ENCODE results near the gene ARHGEF38.
"Not testable (repeated sequence)": the region's sequence is repeated elsewhere in the genome, so short reads cannot be mapped to it uniquely, and the experiment has no call there.

ARHGEF38 gene

GRCh38 chr4:105719204-105719603 is 166.8 kb downstream of the ARHGEF38 start:
- no peak for DNase-seq

- no peak for DNase-seq
These were observed 173.2 kb downstream of the ARHGEF38 start for GRCh38 chr4:105725623-105726022.

- not testable (repeated sequence) for DNase-seq
These were observed 177.5 kb downstream of the ARHGEF38 start for GRCh38 chr4:105729895-105730294.
